HL-60 (cell line): ENCODE results near the gene JPH3.

Source experiments
- DNase-seq, 2 experiments: peaks; one replicate each; pipeline ENCODE4 v3.0.0-alpha.2; 2010 to 2020; ENCODE audit warnings: low read depth in 1 of 2, low spot score in 1 of 2
- H3K27ac ChIP-seq: fragments of 250-450 bp; sonication (Bioruptor Pico); replicated peaks from 2 replicates; pipeline ENCODE4 v1.5.1; 2020; ENCODE audit warnings: mild to moderate bottlenecking, moderate library complexity
- H3K27me3 ChIP-seq: fragments of 250-450 bp; sonication (Bioruptor Pico); 2 replicates; pipeline ENCODE4 v1.5.1; 2021; ENCODE audit warnings: mild to moderate bottlenecking, moderate library complexity; ENCODE audit not compliant: insufficient read depth, poor library complexity, severe bottlenecking
- H3K4me3 ChIP-seq: replicated peaks from 2 replicates; pipeline ENCODE4 v1.5.1; 2011; ENCODE audit warnings: mild to moderate bottlenecking, control low read depth, low read length; ENCODE audit not compliant: insufficient read depth
- CTCF ChIP-seq: IDR thresholded peaks from one replicate; pipeline ENCODE4 v1.5.1; 2011; ENCODE audit warnings: low read length, control low read depth, inconsistent platforms; ENCODE audit not compliant: insufficient read depth
- GABPA ChIP-seq: IDR thresholded peaks from 2 replicates; pipeline ENCODE4 v1.6.1; 2012; ENCODE audit warnings: low read depth
- POLR2AphosphoS5 ChIP-seq: IDR thresholded peaks from 2 replicates; pipeline ENCODE4 v1.6.1; 2012; ENCODE audit warnings: low read depth
- REST ChIP-seq: IDR thresholded peaks from 2 replicates; pipeline ENCODE4 v1.6.1; 2012; ENCODE audit warnings: low read depth; ENCODE audit not compliant: insufficient replicate concordance
- SPI1 ChIP-seq: IDR thresholded peaks from 2 replicates; pipeline ENCODE4 v1.6.1; 2012; ENCODE audit warnings: low read depth, mild to moderate bottlenecking, borderline replicate concordance

The JPH3 gene

GRCh38 chr16:87652799-87653198 lies 50.5 kb downstream of the JPH3 start:
- DNase-seq = peak in 1 of 2 experiments; percentile 43
- TF ChIP-seq REST (no peak), POLR2AphosphoS5 (no peak)
- Histone ChIP-seq H3K27me3 (no peaks in the 10 kb centered on the region), H3K4me3 (no peak overlapping the region), H3K27ac (no peak overlapping the region)

DNA sequence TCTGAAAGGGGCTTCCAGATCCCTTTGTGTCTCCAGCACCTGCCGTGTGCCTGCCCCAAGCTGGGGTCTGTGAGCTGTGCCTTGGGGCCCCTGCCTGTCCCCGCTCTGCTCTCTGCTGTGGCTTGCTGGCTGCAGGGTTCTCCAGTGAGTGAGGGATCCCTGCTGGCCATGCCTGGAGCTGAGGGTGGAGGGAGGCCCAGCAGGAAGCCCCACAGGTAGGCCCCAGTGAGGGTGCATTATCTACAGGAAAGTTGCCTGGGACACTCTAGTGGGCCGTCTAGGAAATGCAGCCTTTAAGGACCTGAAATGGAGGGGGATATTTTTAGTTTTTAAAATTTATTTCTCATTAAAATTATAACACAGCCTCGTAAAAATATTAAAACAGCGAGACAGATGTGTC lies 50.9 kb downstream of the JPH3 start:
- Histone ChIP-seq H3K27ac (no peak overlapping the region), H3K27me3 (no peaks in the 10 kb centered on the region), H3K4me3 (no peak overlapping the region)
- TF ChIP-seq SPI1 (no peak), REST (no peak), GABPA (no peak), POLR2AphosphoS5 (no peak), CTCF (no peak)
- peak in 1 of 2 experiments; percentile 1 for DNase-seq

DNA sequence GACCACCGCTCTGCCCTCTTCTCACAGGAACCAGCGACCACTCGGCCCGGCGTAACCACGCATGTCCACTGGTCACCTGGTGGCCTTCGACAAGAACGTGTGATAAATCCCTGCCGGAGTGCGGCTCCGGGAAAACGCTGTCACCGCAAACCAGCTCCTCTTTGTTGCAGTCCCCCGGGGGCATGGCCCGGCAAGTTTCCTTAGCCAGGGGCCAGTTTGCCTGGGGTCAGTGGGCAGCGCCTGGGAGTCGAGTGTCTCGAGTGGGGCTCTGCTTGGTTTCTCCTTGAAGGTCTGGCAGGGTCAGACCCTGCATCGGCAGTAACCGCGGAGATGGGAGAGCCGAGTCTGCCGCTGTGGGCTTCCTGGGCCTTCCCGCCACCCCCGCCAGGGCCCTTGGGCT lies 52.5 kb downstream of the JPH3 start:
- TF ChIP-seq REST = no peak
- TF ChIP-seq CTCF = no peak
- no peak for TF ChIP-seq POLR2AphosphoS5
- no peak for TF ChIP-seq GABPA
- TF ChIP-seq SPI1 = no peak
- Histone ChIP-seq H3K27ac (no peak overlapping the region), H3K27me3 (no peaks in the 10 kb centered on the region), H3K4me3 (no peak overlapping the region)
- no peak for DNase-seq

- no peak for DNase-seq
- H3K27ac ChIP-seq = no peak overlapping the region
- no peak for TF ChIP-seq GABPA
- TF ChIP-seq REST = no peak
- no peak for TF ChIP-seq SPI1
- no peak for TF ChIP-seq CTCF
- no peak for TF ChIP-seq POLR2AphosphoS5
- no peak overlapping the region for H3K4me3 ChIP-seq
- no peaks in the 10 kb centered on the region for H3K27me3 ChIP-seq
Measured at GRCh38 chr16:87656328-87656727, 54.0 kb downstream of the JPH3 start.
